IPS-20b (cell line): ENCODE measurements around the gene ISG20L2.

Experiments
- H3K27ac ChIP-seq: one replicate; pipeline ENCODE4 v1.5.1; 2013; ENCODE audit warnings: low read length
- H3K27me3 ChIP-seq: 2 replicates; pipeline ENCODE4 v1.6.1; 2013; ENCODE audit warnings: mild to moderate bottlenecking, low read length, inconsistent platforms; ENCODE audit not compliant: insufficient read depth
- H3K36me3 ChIP-seq: 2 replicates; pipeline ENCODE4 v1.6.1; 2013; ENCODE audit warnings: low read depth, mild to moderate bottlenecking, inconsistent platforms, low read length, moderate library complexity; ENCODE audit not compliant: insufficient read depth
- H3K4me1 ChIP-seq: 2 replicates; pipeline ENCODE4 v1.6.1; 2013; ENCODE audit warnings: mild to moderate bottlenecking, control low read depth, inconsistent platforms, low read length, moderate library complexity; ENCODE audit not compliant: insufficient read depth
- H3K4me3 ChIP-seq: 2 replicates; pipeline ENCODE4 v1.5.1; 2013; ENCODE audit warnings: mild to moderate bottlenecking, low read length, inconsistent platforms
- H3K9ac ChIP-seq: 2 replicates; pipeline ENCODE4 v1.6.1; 2013; ENCODE audit warnings: low read depth, mild to moderate bottlenecking, inconsistent platforms, low read length, moderate library complexity
- H3K9me3 ChIP-seq: 2 replicates; pipeline ENCODE4 v1.6.1; 2013; ENCODE audit warnings: mild to moderate bottlenecking, low read depth, low read length, inconsistent platforms; ENCODE audit not compliant: insufficient read depth

The ISG20L2 gene

GRCh38 chr1:156703336-156703735, 25.2 kb downstream of the ISG20L2 start:
- Histone ChIP-seq H3K4me1 (peaks cover 26% of the 10 kb centered on the region; the same call in 1 of the 2 replicates), H3K9ac (0 out of 2 replicates have a peak overlapping the region, but pooled peaks have one; percentile 79), H3K27ac (no peak overlapping the region), H3K27me3 (peaks cover 30% of the 10 kb centered on the region), H3K9me3 (no peaks in the 10 kb centered on the region), H3K36me3 (peaks cover 32% of the 10 kb centered on the region), H3K4me3 (peak overlapping the region; percentile 77)

DNA sequence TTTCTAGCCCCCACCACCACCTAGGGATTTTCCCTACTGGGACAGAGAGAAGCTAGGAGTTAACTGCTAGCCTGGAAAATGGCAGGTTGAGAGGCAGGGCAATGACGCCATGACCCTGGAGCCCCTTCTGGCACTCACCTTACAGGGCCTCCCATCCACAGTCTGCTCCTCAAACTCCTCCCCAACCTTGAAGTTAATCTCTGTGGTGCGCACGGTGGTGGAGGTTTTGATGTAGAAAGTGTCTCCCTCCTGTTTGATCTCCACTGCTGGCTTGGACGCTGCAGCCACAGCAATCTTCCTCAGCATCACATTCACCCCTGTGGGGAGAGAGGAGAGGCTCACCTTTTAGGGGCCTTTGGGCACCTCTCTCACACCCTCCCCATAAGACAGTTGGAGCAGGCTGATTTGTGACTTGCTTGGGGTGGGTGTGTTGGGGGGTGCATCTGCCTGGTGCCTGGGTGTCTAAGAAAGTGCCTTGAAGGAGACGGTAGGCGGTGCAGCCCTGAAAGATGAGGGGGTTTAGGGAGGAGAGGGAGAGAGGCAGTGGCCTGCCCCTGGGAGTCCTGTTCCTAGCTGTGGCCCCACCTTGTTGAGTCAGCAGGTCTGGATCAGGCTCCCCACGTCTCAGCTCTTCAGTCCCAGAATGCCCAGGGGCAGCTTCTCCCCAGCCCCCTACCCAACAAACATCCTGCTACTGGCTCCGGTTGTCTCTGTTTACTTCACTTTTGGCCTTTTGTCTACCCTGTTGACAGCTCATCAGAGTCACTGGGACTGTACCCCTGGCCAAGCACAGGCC, 27.6 kb downstream of the ISG20L2 start:
- peaks cover 38% of the 10 kb centered on the region for H3K36me3 ChIP-seq

GRCh38 chr1:156698995-156699394, 29.6 kb downstream of the ISG20L2 start:
- peaks cover 16% of the 10 kb centered on the region; the same call in 1 of the 2 replicates for H3K4me1 ChIP-seq
- no peaks in the 10 kb centered on the region for H3K9me3 ChIP-seq
- no peak overlapping the region for H3K27ac ChIP-seq
- peaks cover 14% of the 10 kb centered on the region; the same call in 1 of the 2 replicates for H3K27me3 ChIP-seq
- H3K36me3 ChIP-seq: peaks cover 38% of the 10 kb centered on the region
- no peak overlapping the region for H3K4me3 ChIP-seq
- H3K9ac ChIP-seq: no peak overlapping the region

More for the DNA sequence above, 27.6 kb downstream of the ISG20L2 start:
- no peaks in the 10 kb centered on the region for H3K9me3 ChIP-seq
- no peak overlapping the region for H3K9ac ChIP-seq
- no peak overlapping the region for H3K27ac ChIP-seq
- H3K27me3 ChIP-seq: peaks cover 30% of the 10 kb centered on the region
- H3K4me3 ChIP-seq: no peak overlapping the region
- peaks cover 14% of the 10 kb centered on the region; the same call in 1 of the 2 replicates for H3K4me1 ChIP-seq

DNA sequence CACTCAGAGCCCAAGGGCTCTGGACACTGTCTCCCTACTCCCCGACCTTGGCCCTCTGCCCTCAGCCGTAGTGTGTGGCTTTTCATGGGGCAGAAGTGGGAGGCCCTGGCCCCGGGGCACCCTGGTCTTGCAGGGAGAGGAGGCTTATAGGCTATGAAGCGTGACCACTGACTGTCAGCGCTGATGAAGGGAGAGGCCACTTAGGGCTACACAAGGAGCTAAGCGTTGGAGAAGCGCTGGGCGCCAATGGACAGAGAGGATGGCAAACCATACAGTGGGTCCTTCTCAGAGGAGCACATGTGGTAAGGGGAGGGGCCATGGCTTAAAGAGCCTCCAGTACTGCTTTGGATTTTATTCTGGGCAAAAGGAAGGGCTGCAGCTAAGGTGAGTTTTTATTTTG, 31.1 kb downstream of the ISG20L2 start:
- H3K9ac ChIP-seq: no peak overlapping the region
- no peak overlapping the region for H3K4me3 ChIP-seq
- H3K4me1 ChIP-seq: peaks cover 21% of the 10 kb centered on the region
- peaks cover 38% of the 10 kb centered on the region for H3K36me3 ChIP-seq
- no peaks in the 10 kb centered on the region for H3K27me3 ChIP-seq
- no peak overlapping the region for H3K27ac ChIP-seq
- no peaks in the 10 kb centered on the region for H3K9me3 ChIP-seq

DNA sequence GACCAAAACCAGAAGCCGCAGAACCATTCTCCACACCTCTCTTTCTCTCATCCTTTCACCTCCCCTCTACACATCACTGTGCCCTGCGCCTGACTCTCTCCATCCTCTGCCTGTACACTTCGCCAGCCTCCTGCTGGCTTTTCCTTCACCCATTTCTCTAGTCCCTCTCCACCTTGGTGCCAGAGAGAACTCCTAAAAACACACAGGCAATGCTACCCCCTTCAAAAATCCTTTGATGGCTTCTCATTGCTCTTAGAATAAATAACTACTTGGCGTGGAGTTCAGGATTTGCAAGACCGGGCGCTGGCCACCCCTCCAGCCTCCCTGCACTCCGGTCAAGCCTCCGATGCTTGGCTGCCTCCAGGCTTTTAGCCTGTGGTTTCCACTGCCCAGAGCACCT, 31.8 kb downstream of the ISG20L2 start:
- Histone ChIP-seq H3K27ac (no peak overlapping the region), H3K4me3 (no peak overlapping the region), H3K9ac (no peak overlapping the region), H3K27me3 (no peaks in the 10 kb centered on the region; the same call in 1 of the 2 replicates), H3K4me1 (peaks cover 28% of the 10 kb centered on the region), H3K36me3 (peaks cover 37% of the 10 kb centered on the region), H3K9me3 (no peaks in the 10 kb centered on the region)

DNA sequence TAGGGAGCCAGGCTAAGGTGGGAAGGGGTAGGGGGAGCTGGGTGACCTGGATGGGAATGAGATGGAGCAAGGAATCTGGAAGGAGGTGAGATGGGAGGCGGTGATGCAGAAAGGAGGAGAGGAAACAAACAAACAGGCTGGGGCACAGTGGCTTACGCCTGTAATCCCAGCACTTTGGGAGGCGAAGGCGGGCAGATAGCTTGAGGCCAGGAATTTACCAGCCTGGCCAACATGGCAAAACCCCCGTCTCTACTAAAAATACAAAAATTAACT, 33.9 kb downstream of the ISG20L2 start:
- peak overlapping the region; percentile 79; the same call in 1 of the 2 replicates for H3K9ac ChIP-seq
- H3K27me3 ChIP-seq: peaks cover 16% of the 10 kb centered on the region; the same call in 1 of the 2 replicates
- H3K27ac ChIP-seq: peak overlapping the region; percentile 85
- H3K4me1 ChIP-seq: peaks cover 46% of the 10 kb centered on the region
- peaks cover 17% of the 10 kb centered on the region for H3K36me3 ChIP-seq
- H3K9me3 ChIP-seq: no peaks in the 10 kb centered on the region
- H3K4me3 ChIP-seq: peak overlapping the region; percentile 59; the same call in 1 of the 2 replicates

DNA sequence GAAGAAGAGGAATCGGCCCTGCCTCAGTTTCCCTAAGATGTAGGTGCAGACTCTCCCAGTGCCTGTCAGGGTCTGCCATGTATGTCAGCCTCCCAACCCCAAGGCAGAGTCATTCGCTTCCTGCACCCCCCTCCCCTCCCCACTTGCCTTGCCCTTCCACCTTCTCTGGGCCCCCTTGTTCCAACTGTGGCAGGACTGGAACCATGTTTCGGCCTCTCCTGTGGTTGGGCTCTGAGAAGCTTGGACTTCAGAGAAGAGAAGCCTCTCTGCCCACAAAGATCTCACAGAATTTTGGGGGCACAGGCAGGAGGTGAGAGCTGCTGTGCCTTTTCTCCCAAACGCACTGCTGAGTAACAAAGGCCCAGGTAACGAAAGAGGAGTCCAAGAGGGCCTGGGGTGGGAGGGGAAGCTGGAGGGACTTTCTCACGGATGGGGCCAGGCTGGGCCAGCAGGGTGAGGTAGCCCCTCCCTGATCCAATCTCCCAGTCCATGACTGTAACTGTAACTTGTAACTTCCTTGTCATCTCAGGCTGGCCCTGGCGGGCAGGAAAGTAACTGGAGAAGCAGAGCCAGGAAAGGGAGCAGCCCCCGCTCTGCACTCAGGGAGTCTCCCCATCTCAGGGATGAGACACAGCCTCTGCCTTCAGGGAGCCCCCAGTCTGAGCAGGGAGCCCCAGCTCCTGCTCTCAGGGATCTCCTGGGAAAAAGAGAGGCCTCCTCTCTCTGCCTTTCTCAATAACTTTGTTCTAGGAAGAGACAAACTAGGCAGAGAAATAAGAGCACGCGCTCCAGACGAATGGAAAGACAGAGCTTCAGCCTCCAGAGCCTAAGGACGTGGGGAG, 34.5 kb downstream of the ISG20L2 start:
- Histone ChIP-seq H3K36me3 (peaks cover 13% of the 10 kb centered on the region), H3K27ac (peak overlapping the region; percentile 85), H3K9ac (peak overlapping the region; percentile 79; the same call in 1 of the 2 replicates), H3K4me3 (peak overlapping the region; percentile 59), H3K4me1 (peaks cover 49% of the 10 kb centered on the region), H3K9me3 (no peaks in the 10 kb centered on the region), H3K27me3 (peaks cover 16% of the 10 kb centered on the region; the same call in 1 of the 2 replicates)

- peaks cover 49% of the 10 kb centered on the region for H3K4me1 ChIP-seq
Observed at GRCh38 chr1:156692925-156693847, 35.4 kb downstream of the ISG20L2 start.

GRCh38 chr1:156692441-156692924, 36.1 kb downstream of the ISG20L2 start:
- Histone ChIP-seq H3K9me3 (no peaks in the 10 kb centered on the region), H3K27ac (peak overlapping the region; percentile 79), H3K4me3 (peak overlapping the region; percentile 60; the same call in 1 of the 2 replicates), H3K27me3 (peaks cover 16% of the 10 kb centered on the region; the same call in 1 of the 2 replicates), H3K4me1 (peaks cover 49% of the 10 kb centered on the region), H3K36me3 (no peaks in the 10 kb centered on the region), H3K9ac (peak overlapping the region; percentile 78; the same call in 1 of the 2 replicates)

More at GRCh38 chr1:156692925-156693847, 35.4 kb downstream of the ISG20L2 start:
- Histone ChIP-seq H3K4me3 (peak overlapping the region; percentile 60), H3K9me3 (no peaks in the 10 kb centered on the region), H3K27me3 (peaks cover 16% of the 10 kb centered on the region; the same call in 1 of the 2 replicates), H3K36me3 (peaks cover 4% of the 10 kb centered on the region; the same call in 1 of the 2 replicates), H3K9ac (peak overlapping the region; percentile 79; the same call in 1 of the 2 replicates), H3K27ac (peak overlapping the region; percentile 85)

DNA sequence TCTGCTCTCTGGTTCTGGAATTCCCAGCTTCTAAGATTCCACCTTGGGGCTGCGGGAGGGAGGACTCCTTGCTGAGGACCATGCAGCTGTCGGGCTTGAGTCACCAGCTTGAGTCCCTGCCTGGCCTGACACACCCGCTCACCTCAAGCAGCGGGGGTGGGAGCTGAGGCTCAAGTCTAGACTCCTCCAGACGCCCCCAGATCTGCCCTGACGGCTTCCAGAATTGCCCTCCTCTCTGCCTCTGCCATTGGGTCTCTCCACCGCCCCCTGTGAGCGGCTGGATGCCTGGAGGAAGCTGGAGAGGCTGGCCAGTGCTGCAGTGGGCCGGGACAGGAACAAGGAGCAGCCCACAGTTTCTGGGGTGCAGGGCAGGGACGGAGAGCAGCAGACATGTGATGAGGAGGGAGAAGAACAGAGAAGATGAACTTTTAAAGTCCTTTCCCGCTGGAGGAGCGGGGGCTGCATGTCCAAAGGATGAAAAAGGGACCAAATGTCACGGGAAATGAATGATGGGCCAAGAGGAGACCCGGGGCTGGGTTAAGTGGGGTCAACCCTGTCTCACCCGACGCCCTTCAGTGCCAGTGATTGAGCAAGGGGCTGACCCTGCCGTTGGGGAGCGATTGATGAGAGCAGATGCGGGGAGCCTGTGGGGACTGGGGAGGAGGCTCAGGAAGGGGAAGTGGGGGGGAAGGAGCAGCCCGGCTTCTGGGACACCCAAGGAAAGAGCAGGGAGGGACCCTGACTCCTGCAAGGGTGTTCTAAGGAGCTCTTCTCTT, 36.7 kb downstream of the ISG20L2 start:
- Histone ChIP-seq H3K4me3 (peak overlapping the region; percentile 60), H3K9ac (peak overlapping the region; percentile 78; the same call in 1 of the 2 replicates)

More for the DNA sequence above, 36.7 kb downstream of the ISG20L2 start:
- peak overlapping the region; percentile 79 for H3K27ac ChIP-seq
- H3K27me3 ChIP-seq: peaks cover 16% of the 10 kb centered on the region; the same call in 1 of the 2 replicates
- H3K9me3 ChIP-seq: no peaks in the 10 kb centered on the region
- H3K4me1 ChIP-seq: peaks cover 49% of the 10 kb centered on the region
- no peaks in the 10 kb centered on the region for H3K36me3 ChIP-seq
